GM12872 (cell line): ENCODE results near the gene IMMP2L.

Source experiments
- TF ChIP-seq, protein P1 (sequence below): IDR thresholded peaks from 3 replicates; pipeline ENCODE4 v1.5.1; 2011; ENCODE audit warnings: low read depth, mild to moderate bottlenecking, low read length, moderate library complexity; ENCODE audit not compliant: insufficient read depth

Gene IMMP2L

DNA sequence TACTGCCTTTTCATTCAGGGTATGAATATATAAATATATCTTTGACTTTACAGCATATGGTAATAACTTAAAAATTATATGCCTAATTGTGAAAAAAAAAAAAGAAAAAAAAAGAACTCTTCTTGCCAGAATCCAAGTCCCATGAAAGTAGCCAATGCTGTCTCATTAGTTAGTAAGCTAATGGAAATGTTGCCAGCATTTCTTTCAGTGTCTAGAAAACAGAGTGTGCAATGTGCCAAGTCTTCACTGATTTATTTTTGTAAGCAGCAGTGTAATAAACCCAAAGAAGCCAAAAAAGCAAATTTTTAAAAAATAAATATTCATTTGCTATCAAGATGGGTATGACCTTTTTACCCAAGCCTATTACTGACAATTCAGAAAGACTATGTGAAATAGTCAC lies 502.5 kb downstream of the IMMP2L start:
- TF ChIP-seq, protein P1, sequence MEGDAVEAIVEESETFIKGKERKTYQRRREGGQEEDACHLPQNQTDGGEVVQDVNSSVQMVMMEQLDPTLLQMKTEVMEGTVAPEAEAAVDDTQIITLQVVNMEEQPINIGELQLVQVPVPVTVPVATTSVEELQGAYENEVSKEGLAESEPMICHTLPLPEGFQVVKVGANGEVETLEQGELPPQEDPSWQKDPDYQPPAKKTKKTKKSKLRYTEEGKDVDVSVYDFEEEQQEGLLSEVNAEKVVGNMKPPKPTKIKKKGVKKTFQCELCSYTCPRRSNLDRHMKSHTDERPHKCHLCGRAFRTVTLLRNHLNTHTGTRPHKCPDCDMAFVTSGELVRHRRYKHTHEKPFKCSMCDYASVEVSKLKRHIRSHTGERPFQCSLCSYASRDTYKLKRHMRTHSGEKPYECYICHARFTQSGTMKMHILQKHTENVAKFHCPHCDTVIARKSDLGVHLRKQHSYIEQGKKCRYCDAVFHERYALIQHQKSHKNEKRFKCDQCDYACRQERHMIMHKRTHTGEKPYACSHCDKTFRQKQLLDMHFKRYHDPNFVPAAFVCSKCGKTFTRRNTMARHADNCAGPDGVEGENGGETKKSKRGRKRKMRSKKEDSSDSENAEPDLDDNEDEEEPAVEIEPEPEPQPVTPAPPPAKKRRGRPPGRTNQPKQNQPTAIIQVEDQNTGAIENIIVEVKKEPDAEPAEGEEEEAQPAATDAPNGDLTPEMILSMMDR = no peak

GRCh38 chr7:111057066-111057465 lies 505.2 kb downstream of the IMMP2L start:
- TF ChIP-seq, protein P1 = no peak

GRCh38 chr7:111056371-111056770 lies 505.9 kb downstream of the IMMP2L start:
- TF ChIP-seq, protein P1 = no peak

- TF ChIP-seq, protein P1 = no peak
Observed at GRCh38 chr7:111053035-111053434, 509.3 kb downstream of the IMMP2L start.

- TF ChIP-seq, protein P1 = no peak
Observed at GRCh38 chr7:111051832-111052231, 510.5 kb downstream of the IMMP2L start.

DNA sequence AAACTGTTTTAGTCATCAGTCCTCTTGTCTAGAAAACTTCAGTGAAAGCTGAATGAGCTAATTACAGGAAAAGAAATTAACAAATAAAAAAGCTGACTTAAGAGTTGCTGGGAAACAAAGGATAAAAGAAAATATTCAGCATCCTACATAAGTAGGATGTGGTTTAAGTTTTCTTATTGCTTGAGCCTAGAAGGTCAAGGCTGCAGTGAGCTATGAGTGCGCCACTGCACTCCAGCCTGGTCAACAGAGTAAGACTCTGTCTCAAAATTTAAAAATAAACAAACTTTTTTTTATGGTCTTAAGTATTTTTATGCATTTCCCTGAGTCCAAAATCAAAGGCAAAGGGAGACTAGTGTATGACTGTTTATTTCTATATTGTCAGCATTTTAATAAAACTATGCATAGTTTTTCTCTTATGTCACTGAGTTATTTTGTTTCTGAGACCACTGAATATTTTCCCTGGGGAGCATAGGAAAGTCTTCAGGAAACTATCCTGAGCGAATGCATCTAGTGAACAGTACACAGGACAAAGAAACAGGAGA lies 511.3 kb downstream of the IMMP2L start:
- TF ChIP-seq, protein P1 = no peak

DNA sequence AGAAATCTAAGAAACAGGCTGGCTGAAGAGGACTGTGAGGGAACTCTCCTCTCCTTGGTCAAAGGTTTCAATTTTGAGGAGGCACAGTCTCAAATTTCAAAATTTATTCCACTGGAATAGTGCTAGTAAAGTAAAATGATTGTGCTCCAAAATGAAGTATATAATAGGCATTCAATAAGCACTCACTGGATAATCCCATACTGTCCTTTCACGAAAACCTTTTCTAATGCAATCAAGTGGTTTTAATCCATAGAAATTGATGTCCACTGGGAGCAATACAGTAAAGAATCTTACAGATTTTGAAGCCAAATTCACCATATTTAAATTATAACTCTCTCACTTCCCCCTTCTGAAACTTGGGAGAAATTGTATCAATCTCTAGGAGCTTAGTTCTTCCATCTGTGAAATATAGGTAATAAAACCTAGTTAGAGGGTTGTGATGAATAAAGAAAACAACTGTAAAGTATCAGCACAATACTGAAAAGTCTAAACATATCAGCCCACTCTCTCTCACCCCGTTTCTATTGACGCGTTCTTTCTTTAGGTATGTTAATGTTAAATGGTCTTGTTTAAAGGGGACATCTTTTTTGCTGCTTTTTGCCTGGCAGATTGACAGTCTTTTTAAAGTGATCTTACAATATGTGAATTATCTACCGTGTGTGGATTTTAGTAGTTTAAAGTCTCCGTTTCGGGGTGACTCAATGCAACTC lies 512.2 kb downstream of the IMMP2L start:
- TF ChIP-seq, protein P1 = no peak
